Sciatic nerve (tissue), 1 donor: ENCODE measurements around the gene YRDC. TPM values are rescaled to one million over a fixed set of nuclear protein-coding genes. Genes with fewer than 3 reads are reported as not detected.

Experiments
- total RNA-seq: library from RNA; stranded (reverse); fragmentation: NEBNext Ultra II Directional; extraction: Animal tissue kit (Norgen Biotek cat#: 25700); gene quantifications from one replicate; pipeline ENCODE4 v1.2.1, GENCODE V29; 2021
- donor health status: DM: no; HTN: no; CAD: no.

The YRDC gene
- total RNA-seq, 1 donor from 2014 or later, result 8.1 TPM

Other genes starting within 250 kb of the YRDC start
- 34.0 TPM for gene GNL2, start 212.3 kb downstream of the YRDC start, total RNA-seq
- 0.13 TPM for gene RSPO1, start 173.3 kb downstream of the YRDC start, total RNA-seq
- gene CDCA8, start 115.7 kb downstream of the YRDC start, total RNA-seq, result 0.85 TPM
- 1.6 TPM for gene EPHA10, start 43.1 kb downstream of the YRDC start, total RNA-seq
- gene MANEAL, start 14.4 kb downstream of the YRDC start, total RNA-seq, result 2.3 TPM
- gene C1orf122, start 418 bp downstream of the YRDC start, total RNA-seq, result 30.3 TPM
- gene MTF1, start 51.4 kb upstream of the YRDC start, total RNA-seq, result 33.0 TPM
- 44.4 TPM for gene INPP5B, start 138.8 kb upstream of the YRDC start, total RNA-seq
- gene SF3A3, start 181.8 kb upstream of the YRDC start, total RNA-seq, result 47.9 TPM
- gene FHL3, start 197.3 kb upstream of the YRDC start, total RNA-seq, result 27.9 TPM
- 32.6 TPM for gene UTP11, start 204.5 kb upstream of the YRDC start, total RNA-seq
- 19.1 TPM for gene POU3F1, start 238.6 kb upstream of the YRDC start, total RNA-seq